Ecto neural progenitor cell (in vitro differentiated cells): ENCODE results near the gene TMEM163.
A peak's percentile ranks its signal among the peaks of the same experiment; 100 is the strongest.
"Not testable (repeated sequence)": the region's sequence is repeated elsewhere in the genome, so short reads cannot be mapped to it uniquely, and the experiment has no call there.

Source experiments
- DNase-seq: peaks from one replicate; pipeline ENCODE4 v3.0.0-alpha.2; 2018; ENCODE audit warnings: low spot score

The TMEM163 gene

GRCh38 chr2:134482766-134483340 lies 235.9 kb downstream of the TMEM163 start:
- DNase-seq: no peak

- DNase-seq: no peak
These were observed 236.6 kb downstream of the TMEM163 start for GRCh38 chr2:134482131-134482723.

GRCh38 chr2:134479696-134480330 lies 239.0 kb downstream of the TMEM163 start:
- no peak for DNase-seq

GRCh38 chr2:134476982-134477381 lies 241.8 kb downstream of the TMEM163 start:
- DNase-seq: not testable (repeated sequence)

GRCh38 chr2:134470561-134471168 lies 248.1 kb downstream of the TMEM163 start:
- no peak for DNase-seq

- DNase-seq: no peak
These were observed 249.2 kb downstream of the TMEM163 start for GRCh38 chr2:134469516-134470115.

- DNase-seq: no peak
These were observed 250.0 kb downstream of the TMEM163 start for GRCh38 chr2:134468776-134469175.

- DNase-seq: no peak
These were observed 250.6 kb downstream of the TMEM163 start for GRCh38 chr2:134468164-134468563.

- peak; percentile 37 for DNase-seq
These were observed 252.7 kb downstream of the TMEM163 start for GRCh38 chr2:134466141-134466540.

- no peak for DNase-seq
These were observed 253.3 kb downstream of the TMEM163 start for GRCh38 chr2:134465228-134466105.

GRCh38 chr2:134463699-134464022 lies 255.1 kb downstream of the TMEM163 start:
- DNase-seq: peak; percentile 39

GRCh38 chr2:134462791-134463698 lies 255.8 kb downstream of the TMEM163 start:
- peak; percentile 32 for DNase-seq

GRCh38 chr2:134462275-134462674 lies 256.5 kb downstream of the TMEM163 start:
- DNase-seq: no peak

GRCh38 chr2:134461511-134461910 lies 257.3 kb downstream of the TMEM163 start:
- DNase-seq: no peak

- DNase-seq: peak; percentile 83
These were observed 258.2 kb downstream of the TMEM163 start for GRCh38 chr2:134460583-134460998.

GRCh38 chr2:134459706-134460406 lies 258.9 kb downstream of the TMEM163 start:
- no peak for DNase-seq

- no peak for DNase-seq
These were observed 259.9 kb downstream of the TMEM163 start for GRCh38 chr2:134458950-134459349.

- no peak for DNase-seq
These were observed 260.3 kb downstream of the TMEM163 start for GRCh38 chr2:134458473-134458853.

- DNase-seq: no peak
These were observed 260.9 kb downstream of the TMEM163 start for GRCh38 chr2:134457765-134458472.

- DNase-seq: no peak
These were observed 261.4 kb downstream of the TMEM163 start for GRCh38 chr2:134457353-134457752.
